Hepatocyte (in vitro differentiated cells): ENCODE measurements around the gene COL4A2. TPM values are rescaled to one million over a fixed set of nuclear protein-coding genes. Genes with fewer than 3 reads are reported as not detected.

Experiments used
- DNase-seq: peaks from one replicate; pipeline ENCODE4 v3.0.0-alpha.2; 2016; ENCODE audit warnings: low spot score
- H2AFZ ChIP-seq: fragments of 200-600 bp; sonication (generic); 2 replicates; pipeline ENCODE4 v1.6.0; 2016; ENCODE audit warnings: antibody characterized with exemption, mild to moderate bottlenecking
- H3K27ac ChIP-seq: fragments of 200-600 bp; sonication (generic); 2 replicates; pipeline ENCODE4 v1.5.1; 2016; ENCODE audit warnings: mild to moderate bottlenecking
- H3K27me3 ChIP-seq: fragments of 200-600 bp; sonication (generic); 2 replicates; pipeline ENCODE4 v1.6.1; 2016
- H3K36me3 ChIP-seq: fragments of 200-600 bp; sonication (generic); replicated peaks from 2 replicates; pipeline ENCODE4 v1.5.1; 2016; ENCODE audit warnings: low read depth; ENCODE audit not compliant: insufficient read depth
- H3K4me1 ChIP-seq: fragments of 200-600 bp; sonication (generic); 2 replicates; pipeline ENCODE4 v1.5.1; 2016; ENCODE audit warnings: mild to moderate bottlenecking, moderate library complexity; ENCODE audit not compliant: insufficient read depth
- H3K4me2 ChIP-seq: fragments of 200-600 bp; sonication (generic); 2 replicates; pipeline ENCODE4 v1.6.0; 2016
- H3K4me3 ChIP-seq: fragments of 200-600 bp; sonication (generic); 2 replicates; pipeline ENCODE4 v1.5.1; 2016; ENCODE audit warnings: mild to moderate bottlenecking
- H3K79me2 ChIP-seq: fragments of 200-600 bp; sonication (generic); 2 replicates; pipeline ENCODE4 v1.6.0; 2017; ENCODE audit warnings: mild to moderate bottlenecking
- H3K9me2 ChIP-seq: fragments of 200-600 bp; sonication (generic); replicated peaks from 2 replicates; pipeline ENCODE4 v1.6.0; 2017; ENCODE audit warnings: mild to moderate bottlenecking; ENCODE audit not compliant: insufficient read depth
- H3K9me3 ChIP-seq: fragments of 200-600 bp; sonication (generic); 2 replicates; pipeline ENCODE4 v1.5.1; 2016; ENCODE audit warnings: low read depth, mild to moderate bottlenecking
- H4K20me1 ChIP-seq: fragments of 200-600 bp; sonication (generic); 2 replicates; pipeline ENCODE4 v1.6.0; 2016; ENCODE audit warnings: mild to moderate bottlenecking; ENCODE audit not compliant: insufficient read depth, poor library complexity, severe bottlenecking
- EZH2 ChIP-seq: fragments of 200-600 bp; sonication (generic); IDR thresholded peaks from 2 replicates; pipeline ENCODE4 v1.6.1; 2016; ENCODE audit warnings: antibody characterized with exemption, mild to moderate bottlenecking, borderline replicate concordance
- EZH2phosphoT487 ChIP-seq: fragments of 200-600 bp; sonication (generic); IDR thresholded peaks from one replicate; pipeline ENCODE4 v1.6.1; 2018; ENCODE audit warnings: antibody characterized with exemption, mild to moderate bottlenecking, low read depth, moderate library complexity; ENCODE audit not compliant: unreplicated experiment, severe bottlenecking
- WGBS: methylation state at CpG from one replicate; pipeline ENCODE4 v1.1.6; 2016; ENCODE audit warnings: low lambda C conversion rate; ENCODE audit errors: missing lambda C conversion rate; 5-methylcytosine and 5-hydroxymethylcytosine counted together
- polyA plus RNA-seq: library from polyadenylated mRNA; unstranded; fragments of >200 nt; fragmentation: Nextera tagmentation; extraction: Ambion mirVana; gene quantifications from 2 replicates; pipeline ENCODE4 v1.2.1, GENCODE V29; 2016
- total RNA-seq: library from RNA; depleted of rRNA; stranded (reverse); fragments of >200 nt; gene quantifications from 2 replicates; pipeline ENCODE4 v1.2.3, GENCODE V29; 2014
- TF ChIP-seq, protein P1 (sequence below): fragments of 200-600 bp; sonication (generic); IDR thresholded peaks from 2 replicates; pipeline ENCODE4 v1.5.1; 2016; ENCODE audit warnings: antibody characterized with exemption, mild to moderate bottlenecking; ENCODE audit not compliant: poor library complexity

The COL4A2 gene
- total and polyA plus RNA-seq, 2 experiments from 2014 or later: 171 to 221 TPM

DNA sequence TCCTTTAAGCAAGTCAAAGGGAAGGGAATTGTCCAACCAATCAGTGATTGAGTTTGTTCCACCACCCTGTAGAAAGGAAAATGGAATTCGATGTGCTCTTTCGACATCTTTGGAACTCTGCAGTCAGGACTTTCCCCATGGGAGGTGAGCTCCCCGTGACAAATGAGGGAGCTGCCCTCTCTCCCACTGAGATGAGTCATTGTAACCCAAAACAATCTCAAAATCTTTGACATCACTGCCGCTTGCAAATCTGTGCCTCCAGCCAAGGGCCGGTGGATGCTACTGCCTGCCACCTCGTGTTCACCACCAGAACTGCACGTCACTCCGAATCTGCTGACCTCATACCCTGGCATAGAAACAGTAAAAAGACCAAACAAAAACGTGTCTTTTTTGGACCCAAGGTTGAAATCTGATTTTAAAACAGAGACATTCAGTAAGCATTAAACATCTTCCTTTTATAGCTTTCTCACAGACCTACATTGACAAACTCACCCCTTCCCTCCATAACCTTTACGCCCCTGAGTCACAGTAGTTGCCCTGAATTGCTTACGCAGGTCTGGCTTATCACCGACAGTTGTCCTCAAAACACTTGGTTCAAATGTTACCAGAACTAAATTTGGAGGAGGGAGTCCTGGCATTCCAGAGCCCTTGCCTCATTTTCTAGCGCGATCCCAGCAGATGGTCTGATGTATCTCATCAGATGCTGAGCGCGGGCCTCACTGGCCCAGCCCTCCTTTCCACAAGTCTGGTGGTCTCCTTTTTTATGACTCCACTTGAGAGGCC lies 105.2 kb downstream of the COL4A2 start:
- WGBS: 30% methylated on average over 16 of the region's 16 CpGs
- no peak overlapping the region for H3K4me3 ChIP-seq

DNA sequence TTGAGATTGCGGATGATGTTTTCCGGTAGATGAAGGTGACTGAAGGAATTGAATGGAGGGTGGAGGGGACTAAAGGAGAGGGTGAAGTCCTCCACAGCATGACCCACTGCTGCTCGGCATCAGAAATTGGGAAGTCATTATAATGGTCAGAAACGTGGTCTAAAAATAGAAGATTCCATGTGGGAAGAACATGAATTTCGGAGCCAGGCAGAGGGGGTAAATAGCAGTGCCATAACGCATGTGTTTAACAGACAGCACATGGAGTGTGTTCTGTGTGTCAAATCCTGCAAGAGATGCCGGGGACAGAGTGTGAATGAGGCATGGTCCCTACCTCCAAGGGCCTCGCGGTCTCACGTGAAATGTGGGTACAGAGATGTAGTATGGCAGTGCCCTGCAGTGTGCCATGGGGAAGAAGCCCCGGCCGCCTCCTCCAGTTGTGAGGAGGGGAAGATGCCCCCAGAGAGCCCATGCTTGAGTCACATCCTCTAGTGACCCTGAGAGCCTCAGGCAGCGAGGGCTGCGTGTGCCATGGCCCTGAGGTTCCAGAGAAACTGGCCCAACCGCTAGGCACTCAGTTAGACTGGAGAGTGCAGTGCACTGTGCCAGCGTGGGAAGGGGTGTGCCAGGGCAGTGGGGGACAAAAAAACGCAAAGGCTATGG lies 106.1 kb downstream of the COL4A2 start:
- DNase-seq: no peak
- Histone ChIP-seq H3K27ac (peak overlapping the region; percentile 44), H3K79me2 (no peaks in the 10 kb centered on the region), H2AFZ (no peak overlapping the region), H3K4me1 (peaks cover 23% of the 10 kb centered on the region), H3K4me3 (no peak overlapping the region), H3K4me2 (no peak overlapping the region), H3K36me3 (no peaks in the 10 kb centered on the region), H4K20me1 (no peaks in the 10 kb centered on the region), H3K27me3 (no peaks in the 10 kb centered on the region), H3K9me3 (no peaks in the 10 kb centered on the region), H3K9me2 (no peaks in the 10 kb centered on the region)
- 86% methylated on average over 17 of the region's 17 CpGs for WGBS
- TF ChIP-seq, protein P1, sequence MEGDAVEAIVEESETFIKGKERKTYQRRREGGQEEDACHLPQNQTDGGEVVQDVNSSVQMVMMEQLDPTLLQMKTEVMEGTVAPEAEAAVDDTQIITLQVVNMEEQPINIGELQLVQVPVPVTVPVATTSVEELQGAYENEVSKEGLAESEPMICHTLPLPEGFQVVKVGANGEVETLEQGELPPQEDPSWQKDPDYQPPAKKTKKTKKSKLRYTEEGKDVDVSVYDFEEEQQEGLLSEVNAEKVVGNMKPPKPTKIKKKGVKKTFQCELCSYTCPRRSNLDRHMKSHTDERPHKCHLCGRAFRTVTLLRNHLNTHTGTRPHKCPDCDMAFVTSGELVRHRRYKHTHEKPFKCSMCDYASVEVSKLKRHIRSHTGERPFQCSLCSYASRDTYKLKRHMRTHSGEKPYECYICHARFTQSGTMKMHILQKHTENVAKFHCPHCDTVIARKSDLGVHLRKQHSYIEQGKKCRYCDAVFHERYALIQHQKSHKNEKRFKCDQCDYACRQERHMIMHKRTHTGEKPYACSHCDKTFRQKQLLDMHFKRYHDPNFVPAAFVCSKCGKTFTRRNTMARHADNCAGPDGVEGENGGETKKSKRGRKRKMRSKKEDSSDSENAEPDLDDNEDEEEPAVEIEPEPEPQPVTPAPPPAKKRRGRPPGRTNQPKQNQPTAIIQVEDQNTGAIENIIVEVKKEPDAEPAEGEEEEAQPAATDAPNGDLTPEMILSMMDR: no peak
- TF ChIP-seq EZH2phosphoT487 (no peak), EZH2 (no peak)

More for the DNA sequence above, 105.2 kb downstream of the COL4A2 start:
- no peaks in the 10 kb centered on the region for H3K36me3 ChIP-seq
- no peaks in the 10 kb centered on the region for H3K9me2 ChIP-seq
- peak overlapping the region; percentile 5 for H3K4me2 ChIP-seq
- peak; percentile 90 for DNase-seq
- TF ChIP-seq, protein P1: peak; percentile 91
- TF ChIP-seq EZH2phosphoT487 (no peak), EZH2 (no peak)
- peaks cover 17% of the 10 kb centered on the region for H3K4me1 ChIP-seq
- H4K20me1 ChIP-seq: no peaks in the 10 kb centered on the region
- H3K27me3 ChIP-seq: no peaks in the 10 kb centered on the region
- H3K27ac ChIP-seq: peak overlapping the region; percentile 69
- H3K79me2 ChIP-seq: no peaks in the 10 kb centered on the region
- no peak overlapping the region for H2AFZ ChIP-seq
- H3K9me3 ChIP-seq: no peaks in the 10 kb centered on the region

- 72% methylated on average over 6 of the region's 6 CpGs for WGBS
- Histone ChIP-seq H3K27me3 (no peaks in the 10 kb centered on the region), H3K9me2 (no peaks in the 10 kb centered on the region), H4K20me1 (no peaks in the 10 kb centered on the region), H3K9me3 (no peaks in the 10 kb centered on the region), H2AFZ (no peak overlapping the region), H3K36me3 (no peaks in the 10 kb centered on the region), H3K4me2 (no peak overlapping the region), H3K27ac (no peak overlapping the region), H3K79me2 (no peaks in the 10 kb centered on the region), H3K4me3 (no peak overlapping the region), H3K4me1 (peaks cover 26% of the 10 kb centered on the region)
- TF ChIP-seq EZH2phosphoT487: no peak
- no peak for TF ChIP-seq EZH2
- TF ChIP-seq, protein P1: no peak
- DNase-seq: no peak
Observed at GRCh38 chr13:110413676-110414040, 106.6 kb downstream of the COL4A2 start.
